Pulmonary artery endothelial cell (primary cell): ENCODE measurements around the gene BMPR2. TPM values are rescaled to one million over a fixed set of nuclear protein-coding genes. Genes with fewer than 3 reads are reported as not detected.
"Not testable (repeated sequence)": the region's sequence is repeated elsewhere in the genome, so short reads cannot be mapped to it uniquely, and the experiment has no call there.

Experiments used
- DNase-seq: peaks from one replicate; pipeline ENCODE4 v3.0.0-alpha.2; 2011; ENCODE audit warnings: low read depth, low spot score
- total RNA-seq: library from RNA; depleted of rRNA; stranded (reverse); fragments of >200 nt; gene quantifications from 2 replicates; pipeline ENCODE4 v1.2.3, GENCODE V29; 2014

BMPR2 gene
- total RNA-seq, 1 donor from 2014 or later: 34.3 TPM

- no peak for DNase-seq
Measured at GRCh38 chr2:202378662-202379358, 2.7 kb downstream of the BMPR2 start.

DNA sequence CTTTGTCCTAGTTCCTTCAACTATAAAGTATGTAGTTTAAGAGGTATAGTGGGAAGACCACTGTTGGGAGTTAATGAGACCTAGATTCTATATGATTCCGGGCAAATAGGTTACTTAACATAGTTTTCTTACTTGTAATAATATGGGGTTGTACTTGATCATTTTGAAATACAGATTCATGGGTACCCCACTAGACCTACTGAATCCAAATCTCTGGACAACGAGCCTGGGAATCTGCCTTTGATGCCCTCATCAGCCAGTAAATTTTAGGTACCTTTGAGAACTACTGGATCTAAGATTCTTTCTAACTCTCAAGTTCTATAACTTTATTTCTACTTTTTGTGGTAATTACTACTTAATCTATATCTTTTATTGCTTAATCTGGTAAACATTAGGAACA lies 6.6 kb downstream of the BMPR2 start:
- DNase-seq: no peak

GRCh38 chr2:202386495-202386894 lies 10.4 kb downstream of the BMPR2 start:
- not testable (repeated sequence) for DNase-seq

DNA sequence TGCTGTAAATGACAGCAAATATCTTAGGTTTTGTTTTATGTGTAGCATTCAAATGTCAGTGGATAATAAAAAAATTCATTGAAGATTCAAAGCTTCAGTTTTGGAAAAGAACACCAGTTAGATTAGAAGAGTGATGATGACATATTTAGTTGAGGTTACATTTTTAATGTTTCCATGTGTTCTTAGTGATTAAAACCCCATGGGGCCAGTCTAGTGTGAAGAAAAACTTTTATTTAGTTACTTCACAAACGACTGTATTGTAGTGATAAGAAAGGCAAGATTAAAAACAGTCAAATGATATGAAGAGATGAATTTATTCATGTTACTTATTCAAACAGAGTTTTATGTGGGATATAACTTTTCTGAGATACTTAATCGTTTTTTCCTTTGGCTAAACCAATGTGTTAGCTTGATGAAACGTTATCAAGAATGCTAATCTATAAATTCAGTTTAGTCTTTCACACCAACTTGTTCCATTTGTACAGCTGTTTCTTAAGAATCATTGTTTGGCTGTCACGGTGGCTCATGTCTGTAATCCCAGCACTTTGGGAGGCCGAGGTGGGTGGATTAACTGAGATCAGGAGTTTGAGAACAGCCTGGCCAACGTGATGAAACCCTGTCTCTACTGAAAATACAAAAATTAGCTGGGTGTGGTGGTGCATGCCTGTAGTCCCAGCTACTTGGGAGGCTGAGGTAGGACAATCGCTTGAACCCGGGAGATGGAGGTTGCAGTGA lies 11.6 kb downstream of the BMPR2 start:
- no peak for DNase-seq

- no peak for DNase-seq
Measured at GRCh38 chr2:202400941-202401340, 24.8 kb downstream of the BMPR2 start.

GRCh38 chr2:202405798-202406197 lies 29.7 kb downstream of the BMPR2 start:
- no peak for DNase-seq

- no peak for DNase-seq
Measured at GRCh38 chr2:202406445-202406978, 30.4 kb downstream of the BMPR2 start.

DNA sequence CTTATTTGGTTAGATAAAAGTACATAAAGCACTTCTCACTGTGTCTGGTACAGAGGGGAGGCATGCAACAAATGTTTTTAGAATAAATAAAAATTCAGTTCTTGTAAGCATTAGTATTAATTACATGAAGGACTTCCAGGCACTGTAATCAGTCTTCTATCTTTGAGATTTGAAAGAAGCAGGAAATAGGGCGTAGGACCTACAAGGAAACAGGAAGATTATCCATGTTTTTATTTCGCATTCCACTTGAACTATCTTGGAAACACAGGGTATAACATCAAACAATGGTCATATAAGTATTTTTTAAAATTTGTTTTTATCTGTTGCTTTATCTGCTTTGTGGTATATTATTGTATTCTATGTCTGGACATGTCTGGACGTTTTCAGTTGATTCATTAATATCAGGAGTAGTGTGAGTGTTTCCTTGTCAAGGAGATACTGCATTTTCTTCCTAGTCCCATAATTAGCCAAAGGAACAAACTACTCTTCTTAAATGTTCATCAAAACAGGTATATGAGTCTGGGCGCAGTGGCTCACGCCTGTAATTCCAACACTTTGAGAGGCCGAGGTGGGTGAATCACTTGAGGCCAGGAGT lies 32.5 kb downstream of the BMPR2 start:
- DNase-seq: peak; percentile 66

GRCh38 chr2:202410092-202410491 lies 34.0 kb downstream of the BMPR2 start:
- no peak for DNase-seq

DNA sequence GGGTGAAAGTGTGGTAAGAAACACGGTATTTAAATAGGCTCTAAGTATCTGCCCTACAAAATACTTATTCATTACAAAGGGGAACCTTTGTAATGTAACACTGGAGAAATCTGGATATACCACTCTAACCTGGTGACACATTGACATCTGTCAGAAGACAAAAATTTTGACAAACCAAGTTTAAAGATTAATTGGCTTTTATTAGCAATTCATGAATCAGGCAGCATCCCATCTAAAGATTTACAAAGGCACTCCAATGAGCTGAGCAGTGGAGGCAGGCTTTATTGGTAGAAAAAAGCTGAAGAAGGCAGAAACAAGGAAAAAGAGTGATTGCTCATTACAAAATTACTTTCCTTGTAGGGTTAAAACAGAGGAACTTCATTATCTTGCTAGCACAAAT lies 35.0 kb downstream of the BMPR2 start:
- DNase-seq: no peak

DNA sequence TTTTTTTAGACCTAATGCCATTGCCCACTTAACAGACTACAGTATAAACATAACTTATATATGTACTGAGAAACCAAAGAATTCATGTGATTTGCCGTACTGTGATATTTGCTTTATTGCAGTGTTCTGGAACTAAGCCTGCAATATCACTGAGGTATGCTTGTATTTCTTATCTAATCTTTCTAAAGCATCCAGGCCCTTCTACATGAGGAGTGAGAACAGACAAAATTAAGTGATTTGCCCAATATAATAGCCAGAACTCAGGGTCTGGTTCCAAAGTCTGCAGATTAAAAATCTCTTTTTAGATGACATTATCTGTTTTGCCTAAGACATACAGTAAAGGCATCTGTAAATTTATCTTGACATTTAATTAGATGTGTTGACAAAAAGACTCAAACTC lies 41.9 kb downstream of the BMPR2 start:
- no peak for DNase-seq

DNA sequence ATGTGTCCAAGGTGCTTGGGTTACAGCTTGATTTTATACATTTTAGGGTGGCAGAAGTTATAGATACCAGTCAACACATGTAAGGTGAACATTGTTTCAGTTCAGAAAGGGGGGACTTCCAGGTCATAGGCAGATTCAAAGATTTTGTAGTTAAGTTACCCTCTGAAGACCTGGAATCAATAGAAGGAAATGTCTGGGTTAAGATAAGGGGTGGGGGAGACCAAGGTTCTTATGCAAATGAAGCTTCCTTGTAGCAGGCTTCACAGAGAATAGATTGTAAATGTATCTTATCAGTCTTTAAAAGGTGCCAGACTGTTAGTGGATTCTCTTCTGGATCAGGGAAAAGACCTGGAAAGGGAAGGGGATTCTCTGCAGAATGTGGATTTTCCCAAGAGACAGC lies 42.4 kb downstream of the BMPR2 start:
- peak; percentile 24 for DNase-seq

GRCh38 chr2:202423139-202423538 lies 47.0 kb downstream of the BMPR2 start:
- no peak for DNase-seq

DNA sequence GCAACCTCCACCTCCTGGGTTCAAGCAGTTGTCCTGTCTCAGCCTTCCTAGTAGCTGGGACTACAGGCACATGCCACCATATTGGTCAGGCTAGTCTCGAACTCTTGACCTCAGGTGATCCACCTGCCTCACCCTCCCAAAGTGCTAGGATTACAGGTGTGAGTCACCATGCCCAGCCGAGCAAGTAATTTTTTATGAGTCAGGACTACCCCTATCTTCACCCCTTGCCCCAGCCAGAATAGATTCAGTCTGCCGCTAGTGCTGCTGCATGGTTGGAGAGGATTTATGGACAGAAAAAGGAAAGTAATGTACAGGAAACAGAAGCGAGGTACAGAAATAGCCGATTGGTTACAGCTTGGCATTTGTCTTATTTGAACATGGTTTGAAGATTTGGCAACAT lies 48.9 kb downstream of the BMPR2 start:
- no peak for DNase-seq

- no peak for DNase-seq
Measured at GRCh38 chr2:202426751-202427150, 50.6 kb downstream of the BMPR2 start.

DNA sequence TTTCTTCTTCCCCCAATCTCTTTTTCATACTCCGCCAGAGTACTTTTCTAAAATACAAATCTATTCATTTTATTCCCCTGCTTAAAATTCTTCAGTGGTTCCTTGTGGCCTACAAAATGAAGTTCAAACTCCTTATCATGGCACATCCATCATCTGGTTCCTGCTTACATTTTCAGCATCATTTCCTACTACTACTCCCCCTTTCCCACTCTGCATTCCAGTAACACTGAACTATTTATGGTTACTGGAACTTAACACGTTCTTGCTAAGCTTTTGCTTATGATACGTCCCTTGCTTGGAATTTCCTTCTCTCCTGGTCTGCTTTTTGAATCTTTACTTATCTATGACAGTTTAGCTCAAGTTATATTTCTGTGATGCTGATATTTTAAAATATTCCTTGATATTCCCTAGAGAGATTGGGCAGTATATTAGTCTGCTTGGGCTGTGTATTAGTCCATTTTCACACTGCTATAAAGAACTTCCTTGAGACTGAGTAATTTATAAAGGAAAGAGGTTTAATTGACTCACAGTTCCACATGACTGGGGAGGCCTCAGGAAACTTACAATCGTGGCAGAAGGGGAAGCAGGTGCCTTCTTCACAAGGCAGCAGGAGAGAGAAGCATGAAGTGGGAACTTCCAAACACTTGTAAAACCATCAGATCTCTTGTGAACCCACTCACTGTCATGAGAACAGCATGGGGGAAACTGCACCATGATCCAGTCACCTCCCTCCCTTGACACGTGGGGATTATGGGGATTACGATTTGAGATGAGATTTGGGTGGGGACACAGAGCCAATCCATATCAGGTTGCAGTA lies 53.2 kb downstream of the BMPR2 start:
- DNase-seq: peak; percentile 83

- DNase-seq: no peak
Measured at GRCh38 chr2:202432776-202433175, 56.6 kb downstream of the BMPR2 start.

- no peak for DNase-seq
Measured at GRCh38 chr2:202434472-202434871, 58.3 kb downstream of the BMPR2 start.

- DNase-seq: no peak
Measured at GRCh38 chr2:202436626-202437025, 60.5 kb downstream of the BMPR2 start.

DNA sequence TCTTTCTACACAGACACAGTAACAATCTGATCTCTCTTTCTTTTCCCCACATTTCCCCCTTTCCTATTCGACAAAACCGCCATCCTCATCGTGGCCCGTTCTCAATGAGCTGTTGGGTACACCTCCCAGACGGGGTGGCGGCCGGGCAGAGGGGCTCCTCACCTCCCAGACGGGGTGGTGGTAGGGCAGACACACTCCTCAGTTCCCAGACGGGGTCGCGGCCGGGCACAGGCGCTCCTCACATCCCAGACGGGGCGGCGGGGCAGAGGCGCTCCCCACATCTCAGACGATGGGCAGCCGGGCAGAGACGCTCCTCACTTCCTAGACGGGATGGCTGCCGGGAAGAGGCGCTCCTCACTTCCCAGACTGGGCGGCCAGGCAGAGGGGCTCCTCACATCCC lies 64.0 kb downstream of the BMPR2 start:
- not testable (repeated sequence) for DNase-seq

DNA sequence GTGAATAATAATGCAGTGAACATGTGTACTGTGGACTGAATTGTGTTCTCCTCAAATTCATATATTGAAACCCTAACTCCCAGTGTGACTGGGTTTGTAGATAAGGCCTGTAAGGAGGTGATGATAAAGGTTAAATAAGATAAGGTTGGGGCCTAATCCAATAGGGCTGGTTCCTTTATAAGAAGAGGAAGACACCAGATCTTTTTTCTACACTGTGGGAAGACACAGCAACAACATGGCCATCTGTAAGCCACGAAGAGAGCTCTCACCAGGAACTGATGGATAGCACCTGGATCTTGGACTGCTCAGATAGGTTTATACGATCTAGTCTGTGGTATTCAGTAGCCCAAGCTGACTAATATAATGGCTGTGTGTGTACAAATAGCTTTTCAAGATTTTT lies 66.8 kb downstream of the BMPR2 start:
- DNase-seq: no peak

- DNase-seq: no peak
Measured at GRCh38 chr2:202444000-202444399, 67.9 kb downstream of the BMPR2 start.
